ENCODE measurements around the gene MASP1.

The MASP1 gene

GRCh38 chr3:187288855-187289605, 2.5 kb downstream of the MASP1 start:
- no peak overlapping the region for H3K27ac Mint-ChIP-seq
- H3K9me3 Mint-ChIP-seq = no peaks in the 10 kb centered on the region
- H3K27me3 Mint-ChIP-seq = peaks cover 28% of the 10 kb centered on the region
- no peaks in the 10 kb centered on the region for H3K36me3 Mint-ChIP-seq (ENCODE audit: low read depth)
- H3K4me1 Mint-ChIP-seq (ENCODE audit: low read depth) = peaks cover 8% of the 10 kb centered on the region
- no peak overlapping the region for H3K4me3 Mint-ChIP-seq
- intact Hi-C loops (cut with micrococcal nuclease) = no loop called here

DNA sequence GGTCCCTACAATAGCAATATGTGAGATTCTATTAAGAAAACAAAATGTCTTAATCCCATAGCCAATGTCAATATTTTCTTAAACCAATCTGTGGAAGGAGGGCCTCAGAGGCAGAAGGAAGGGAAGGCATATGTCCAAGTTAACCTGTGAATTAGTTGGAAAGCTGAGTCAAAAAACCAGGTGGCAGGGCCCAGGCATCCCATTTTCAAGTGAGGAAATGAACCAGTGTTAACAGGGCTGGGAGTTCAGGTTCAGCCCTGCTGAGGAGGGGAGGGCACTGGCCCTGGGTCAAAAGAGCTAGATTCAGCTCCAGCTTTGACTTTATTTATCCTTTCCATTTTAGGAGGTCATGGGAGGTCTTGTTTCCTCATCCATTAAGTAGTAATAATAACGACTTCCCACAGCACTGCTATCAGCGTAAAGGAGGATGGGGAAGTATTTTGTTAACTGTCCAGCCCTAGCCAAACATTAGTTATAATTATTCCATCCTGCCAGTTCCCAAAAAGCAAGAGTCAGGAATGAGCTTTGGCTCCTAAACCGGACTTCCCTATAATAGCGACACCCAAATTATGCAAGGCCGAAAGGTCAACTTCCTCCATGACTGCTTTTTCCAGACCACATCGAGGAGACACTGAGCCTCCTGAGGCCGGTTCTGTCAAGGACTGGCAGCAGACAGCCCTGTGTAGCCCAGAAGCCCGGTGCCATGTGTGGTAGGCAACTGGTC, 3.2 kb downstream of the MASP1 start:
- no peaks in the 10 kb centered on the region for H3K9me3 Mint-ChIP-seq
- H3K36me3 Mint-ChIP-seq (ENCODE audit: low read depth) = no peaks in the 10 kb centered on the region
- H3K4me1 Mint-ChIP-seq (ENCODE audit: low read depth) = peaks cover 8% of the 10 kb centered on the region
- no peak overlapping the region for H3K27ac Mint-ChIP-seq
- no peak overlapping the region for H3K4me3 Mint-ChIP-seq
- H3K27me3 Mint-ChIP-seq = peaks cover 29% of the 10 kb centered on the region
- intact Hi-C loops (cut with micrococcal nuclease) = no loop called here

DNA sequence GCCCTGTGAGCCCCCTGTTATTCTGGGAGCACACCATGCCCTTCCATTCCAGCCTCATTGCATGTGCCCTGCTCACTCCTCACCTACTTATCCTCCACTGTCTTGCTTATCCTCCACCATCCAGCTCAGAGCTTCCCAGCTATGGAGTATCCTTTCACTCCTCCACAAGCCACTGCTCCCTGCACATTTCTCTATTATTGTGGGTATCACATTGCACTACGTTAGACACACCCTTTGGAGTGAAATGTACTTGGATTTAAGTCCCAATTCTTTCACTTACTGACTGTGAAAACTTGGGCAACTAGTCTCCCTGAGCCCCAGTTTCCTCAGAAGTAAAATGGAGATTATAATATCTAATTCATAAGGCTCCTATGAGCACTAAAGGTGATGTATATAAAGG, 4.3 kb downstream of the MASP1 start:
- Mint-ChIP-seq H3K27ac (no peak overlapping the region), H3K4me1 (ENCODE audit: low read depth) (peaks cover 8% of the 10 kb centered on the region), H3K9me3 (no peaks in the 10 kb centered on the region), H3K4me3 (no peak overlapping the region), H3K36me3 (ENCODE audit: low read depth) (no peaks in the 10 kb centered on the region), H3K27me3 (peaks cover 27% of the 10 kb centered on the region)
- intact Hi-C loops (cut with micrococcal nuclease) = no loop called here

DNA sequence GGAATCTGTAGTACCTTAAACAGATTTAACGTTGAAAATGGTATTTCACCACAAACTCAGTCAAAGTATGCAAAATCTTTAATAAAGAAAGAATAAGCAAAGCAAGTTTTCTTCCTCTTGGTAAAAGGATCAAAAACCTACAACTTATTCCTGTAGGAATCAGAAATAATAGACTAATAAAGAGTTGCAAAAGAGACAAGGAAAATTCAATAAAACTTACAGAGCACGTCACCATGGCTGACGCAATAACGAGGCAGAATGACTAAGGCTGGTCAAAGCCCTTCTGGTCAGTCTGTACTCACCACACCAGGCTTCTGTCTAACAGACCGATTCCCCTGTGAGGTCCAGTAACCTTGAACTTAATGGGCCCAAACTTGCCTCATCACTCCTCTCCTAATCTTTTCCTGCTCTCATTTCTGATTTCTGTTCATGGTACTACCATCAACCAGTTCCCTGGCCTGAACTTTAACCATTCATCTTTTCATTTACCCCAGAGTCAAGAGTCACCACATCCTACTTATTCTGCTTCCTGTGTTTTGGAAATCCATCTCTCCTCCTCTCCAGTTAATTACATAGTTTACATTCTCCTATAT, 5.0 kb downstream of the MASP1 start:
- Mint-ChIP-seq H3K4me3 (no peak overlapping the region), H3K9me3 (no peaks in the 10 kb centered on the region), H3K27ac (no peak overlapping the region), H3K36me3 (ENCODE audit: low read depth) (no peaks in the 10 kb centered on the region), H3K4me1 (ENCODE audit: low read depth) (peaks cover 8% of the 10 kb centered on the region), H3K27me3 (peaks cover 24% of the 10 kb centered on the region)
- intact Hi-C loops (cut with micrococcal nuclease) = no loop called here

DNA sequence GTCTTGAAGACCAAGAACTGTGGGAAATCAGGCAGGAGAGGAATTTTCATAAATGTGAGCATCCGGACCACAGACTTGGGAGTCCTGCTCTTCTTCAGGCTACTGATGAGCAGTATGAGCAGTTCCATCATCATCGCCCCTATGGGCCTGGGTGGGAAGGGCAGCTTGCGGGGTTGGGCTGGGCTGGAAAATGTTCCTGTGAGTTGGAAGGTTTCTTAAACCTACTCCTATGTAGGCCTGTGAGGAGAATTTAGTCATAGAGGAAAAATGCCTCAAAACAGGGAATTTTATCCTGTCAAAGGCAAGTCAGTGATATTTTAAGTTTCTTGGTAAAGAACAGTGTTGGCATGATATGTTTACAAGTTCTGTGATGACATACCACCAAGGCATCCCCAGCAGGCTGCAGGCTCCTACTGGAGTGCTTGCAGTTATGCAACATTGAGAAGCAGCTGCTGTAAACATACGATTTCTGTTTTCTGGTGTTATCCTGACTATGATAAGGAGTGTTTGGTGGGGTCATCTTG, 10.3 kb downstream of the MASP1 start:
- no peak overlapping the region for H3K4me3 Mint-ChIP-seq
- no peaks in the 10 kb centered on the region for H3K4me1 Mint-ChIP-seq (ENCODE audit: low read depth)
- H3K27ac Mint-ChIP-seq = no peak overlapping the region
- no peaks in the 10 kb centered on the region for H3K9me3 Mint-ChIP-seq
- peaks cover 9% of the 10 kb centered on the region for H3K27me3 Mint-ChIP-seq
- intact Hi-C loops (cut with micrococcal nuclease) = no loop called here
- H3K36me3 Mint-ChIP-seq (ENCODE audit: low read depth) = no peaks in the 10 kb centered on the region

DNA sequence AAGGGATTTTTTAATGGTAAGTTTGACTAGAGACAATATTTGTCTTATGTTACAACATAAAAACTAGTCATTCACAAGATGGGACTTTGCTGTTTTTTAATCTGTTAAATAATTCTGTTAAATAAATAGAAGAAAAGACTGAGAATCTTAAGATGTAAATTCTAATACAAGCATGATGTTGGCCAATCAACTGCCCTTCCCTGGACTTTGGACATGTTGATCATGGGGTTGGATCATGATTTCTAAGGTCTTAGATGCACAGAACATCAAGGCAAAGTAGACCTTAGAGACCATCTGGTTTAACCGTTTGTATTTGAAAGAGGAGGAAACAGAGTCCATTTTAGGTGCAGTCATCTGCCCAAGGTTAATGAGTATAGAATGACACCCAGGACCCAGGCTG, 10.9 kb downstream of the MASP1 start:
- H3K9me3 Mint-ChIP-seq = no peaks in the 10 kb centered on the region
- H3K4me1 Mint-ChIP-seq (ENCODE audit: low read depth) = no peaks in the 10 kb centered on the region
- intact Hi-C loops (cut with micrococcal nuclease) = no loop called here
- H3K4me3 Mint-ChIP-seq = no peak overlapping the region
- no peak overlapping the region for H3K27ac Mint-ChIP-seq
- no peaks in the 10 kb centered on the region for H3K36me3 Mint-ChIP-seq (ENCODE audit: low read depth)
- H3K27me3 Mint-ChIP-seq = peaks cover 9% of the 10 kb centered on the region

DNA sequence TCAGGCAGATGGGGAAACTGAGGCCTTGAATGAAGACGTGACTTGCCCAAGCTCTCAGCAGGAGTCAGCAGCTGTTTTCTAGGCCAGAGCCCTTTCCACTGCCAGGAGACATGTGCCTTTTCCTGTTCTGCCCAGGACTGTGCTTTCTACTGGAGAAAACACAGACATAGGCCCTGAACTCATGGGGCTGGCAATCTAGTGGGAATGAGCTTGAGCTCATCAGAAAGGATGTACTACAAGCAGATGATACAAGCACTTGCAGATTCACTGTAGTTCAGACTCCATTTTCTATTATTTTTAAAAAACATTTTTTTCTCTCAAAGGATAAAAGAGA, 14.4 kb downstream of the MASP1 start:
- Mint-ChIP-seq H3K4me1 (ENCODE audit: low read depth) (no peaks in the 10 kb centered on the region), H3K27ac (no peak overlapping the region), H3K9me3 (no peaks in the 10 kb centered on the region), H3K36me3 (ENCODE audit: low read depth) (no peaks in the 10 kb centered on the region), H3K4me3 (no peak overlapping the region), H3K27me3 (peaks cover 7% of the 10 kb centered on the region)
- intact Hi-C loops (cut with micrococcal nuclease) = no loop called here

DNA sequence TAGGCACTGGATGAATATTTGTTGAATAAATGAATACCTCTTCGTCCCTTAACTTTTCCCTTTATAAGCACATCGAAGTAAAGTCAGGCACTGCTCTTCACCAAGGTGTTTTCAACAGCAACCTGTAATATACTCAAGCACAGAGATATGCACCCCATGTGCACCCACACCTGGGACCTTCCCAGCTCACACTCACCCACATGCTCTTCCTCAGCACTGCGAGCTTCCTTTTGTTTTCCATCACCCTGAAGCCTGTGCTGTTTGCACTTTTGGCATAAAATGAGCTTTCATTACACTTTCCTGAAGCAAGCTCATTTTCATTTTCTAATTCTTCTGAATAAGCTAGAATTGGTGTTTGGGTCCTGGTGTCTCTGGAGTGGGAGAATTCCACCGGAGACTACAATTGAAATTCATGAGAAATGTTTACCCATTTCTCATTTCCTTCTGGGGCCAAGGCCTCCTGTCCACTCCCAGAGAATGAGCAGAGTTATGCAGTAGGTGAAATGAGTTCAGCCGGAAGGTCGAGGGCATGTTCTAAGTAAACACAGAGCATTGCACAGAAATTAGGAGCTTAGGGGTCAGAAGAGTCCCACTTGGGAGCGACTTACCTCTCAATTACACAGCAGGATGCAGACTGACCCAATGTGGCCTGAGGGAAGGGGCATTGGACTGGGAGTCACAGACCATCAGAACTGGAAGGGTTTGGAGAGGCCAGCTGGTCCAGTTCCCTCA, 15.0 kb downstream of the MASP1 start:
- no peaks in the 10 kb centered on the region for H3K36me3 Mint-ChIP-seq (ENCODE audit: low read depth)
- H3K4me1 Mint-ChIP-seq (ENCODE audit: low read depth) = no peaks in the 10 kb centered on the region
- intact Hi-C loops (cut with micrococcal nuclease) = no loop called here
- peaks cover 7% of the 10 kb centered on the region for H3K27me3 Mint-ChIP-seq
- no peak overlapping the region for H3K4me3 Mint-ChIP-seq
- H3K27ac Mint-ChIP-seq = no peak overlapping the region
- no peaks in the 10 kb centered on the region for H3K9me3 Mint-ChIP-seq

GRCh38 chr3:187274977-187275338, 16.6 kb downstream of the MASP1 start:
- H3K4me1 Mint-ChIP-seq (ENCODE audit: low read depth) = no peaks in the 10 kb centered on the region
- H3K27ac Mint-ChIP-seq = no peak overlapping the region
- intact Hi-C loops (cut with micrococcal nuclease) = no loop called here
- H3K4me3 Mint-ChIP-seq = no peak overlapping the region
- H3K36me3 Mint-ChIP-seq (ENCODE audit: low read depth) = no peaks in the 10 kb centered on the region
- peaks cover 3% of the 10 kb centered on the region for H3K9me3 Mint-ChIP-seq
- H3K27me3 Mint-ChIP-seq = peaks cover 5% of the 10 kb centered on the region

- Mint-ChIP-seq H3K4me3 (no peak overlapping the region), H3K27ac (no peak overlapping the region), H3K9me3 (peaks cover 8% of the 10 kb centered on the region), H3K4me1 (ENCODE audit: low read depth) (no peaks in the 10 kb centered on the region), H3K27me3 (peaks cover 5% of the 10 kb centered on the region), H3K36me3 (ENCODE audit: low read depth) (no peaks in the 10 kb centered on the region)
- intact Hi-C loops (cut with micrococcal nuclease) = no loop called here
Observed at GRCh38 chr3:187274315-187274976, 17.1 kb downstream of the MASP1 start.

DNA sequence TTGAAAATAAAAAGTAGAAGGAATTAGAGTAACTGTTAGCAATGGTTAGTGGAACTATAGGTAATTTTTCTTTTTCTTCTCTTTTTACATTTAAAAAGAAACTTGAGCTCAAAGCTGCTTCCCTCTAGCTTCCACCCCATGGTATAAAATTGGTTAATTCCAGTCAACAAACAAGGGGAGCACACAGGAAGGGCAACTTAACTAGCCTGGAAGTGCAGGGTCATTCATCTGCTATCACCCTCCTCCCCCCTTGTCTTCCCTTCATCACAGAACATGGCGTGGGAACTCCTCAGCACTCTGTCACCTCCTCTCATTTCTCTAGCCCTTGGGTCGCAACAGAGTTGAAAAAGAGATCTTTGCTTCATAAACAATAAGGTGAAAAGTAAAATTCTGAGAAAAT, 20.0 kb downstream of the MASP1 start:
- Mint-ChIP-seq H3K36me3 (ENCODE audit: low read depth) (no peaks in the 10 kb centered on the region), H3K4me1 (ENCODE audit: low read depth) (no peaks in the 10 kb centered on the region), H3K27me3 (peaks cover 2% of the 10 kb centered on the region), H3K9me3 (peaks cover 19% of the 10 kb centered on the region), H3K27ac (no peak overlapping the region), H3K4me3 (no peak overlapping the region)
- intact Hi-C loops (cut with micrococcal nuclease) = no loop called here

GRCh38 chr3:187269486-187269885, 22.1 kb downstream of the MASP1 start:
- Mint-ChIP-seq H3K27ac (no peak overlapping the region), H3K36me3 (ENCODE audit: low read depth) (no peaks in the 10 kb centered on the region), H3K9me3 (peaks cover 19% of the 10 kb centered on the region), H3K27me3 (peaks cover under 1% of the 10 kb centered on the region), H3K4me3 (no peak overlapping the region), H3K4me1 (ENCODE audit: low read depth) (no peaks in the 10 kb centered on the region)
- intact Hi-C loops (cut with micrococcal nuclease) = no loop called here

DNA sequence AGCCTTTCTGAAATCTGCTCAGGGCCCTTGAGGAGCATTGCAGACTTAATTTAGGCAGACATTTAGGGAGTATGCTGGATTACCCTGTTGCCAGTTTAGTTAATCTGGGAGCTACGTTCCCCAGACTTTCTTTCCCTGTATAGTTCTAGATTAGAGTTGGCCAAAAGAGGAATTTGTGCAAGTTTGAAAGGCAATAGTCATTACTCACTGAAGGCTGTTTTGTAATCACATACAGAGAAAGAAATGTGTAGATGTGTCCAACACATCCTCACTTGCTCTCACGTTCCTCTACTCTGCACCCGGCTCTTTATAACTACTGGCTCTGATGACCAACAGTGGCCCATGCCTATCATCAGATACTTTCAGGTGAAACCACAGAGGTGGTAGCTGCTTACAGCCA, 24.2 kb downstream of the MASP1 start:
- H3K4me3 Mint-ChIP-seq = no peak overlapping the region
- H3K27me3 Mint-ChIP-seq = no peaks in the 10 kb centered on the region
- no peaks in the 10 kb centered on the region for H3K36me3 Mint-ChIP-seq (ENCODE audit: low read depth)
- H3K27ac Mint-ChIP-seq = no peak overlapping the region
- intact Hi-C loops (cut with micrococcal nuclease) = no loop called here
- H3K4me1 Mint-ChIP-seq (ENCODE audit: low read depth) = no peaks in the 10 kb centered on the region
- H3K9me3 Mint-ChIP-seq = peaks cover 19% of the 10 kb centered on the region

Data from dendritic cell treated with granulocyte-macrophage colony-stimulating factor and Interleukin-4, amounts not matched to agents 40 ng/mL and 50 ng/mL, for 4 days (primary cell).